Measurements from ENCODE around the gene CDH11. TPM values are rescaled to one million over a fixed set of nuclear protein-coding genes. Genes with fewer than 3 reads are reported as not detected.

CDH11 gene
- total and polyA plus RNA-seq, 2 donors (not counting 1 experiment from before 2014, with no cell fraction given), result not detected

DNA sequence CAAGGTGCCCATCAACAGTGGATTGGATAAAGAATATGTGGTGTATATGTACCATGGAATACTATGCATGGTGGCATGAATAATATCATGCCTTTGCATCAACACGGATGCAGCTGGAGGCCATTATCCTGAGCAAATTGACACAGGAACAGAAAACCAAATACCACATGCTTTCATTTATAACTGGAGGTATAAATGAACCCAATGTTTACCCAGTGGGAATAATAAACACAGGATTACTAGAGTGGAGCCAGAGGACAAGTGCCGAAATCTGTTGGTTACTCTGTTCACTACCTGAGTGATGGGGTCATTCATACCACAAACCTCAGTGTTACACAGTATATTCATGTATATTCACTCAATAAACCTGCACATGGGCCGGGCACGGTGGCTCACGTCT lies 125.2 kb downstream of the CDH11 start:
- H3K9ac ChIP-seq (ENCODE audit: low read length), result no peak overlapping the region
- no peak overlapping the region for H3K4me2 ChIP-seq (replicated peaks; ENCODE audit: low read depth, low read length, poor library complexity, severe bottlenecking)
- ChIA-PET POLR2A (no interaction called here), CTCF (no interaction called here)
- no peak for DNase-seq
- intact Hi-C loops (cut with micrococcal nuclease), result no loop called here
- peaks cover 0 to 4% (median 0%) of the 10 kb centered on the region in 3 donors for H3K9me3 ChIP-seq (ENCODE audit: control extremely low read depth in 1 of 3, control insufficient read depth in 2 of 3, insufficient read depth in 1 of 3, low read length in 2 of 3)
- H3K4me3 ChIP-seq (ENCODE audit: control extremely low read depth in 1 of 5, extremely low read depth in 1 of 5, insufficient read depth in 1 of 5, low read depth in 2 of 5, low read length in 4 of 5), result no peak overlapping the region
- ATAC-seq (ENCODE audit: low read depth), result no peak
- no peak overlapping the region for H3K4me3 Mint-ChIP-seq
- H3K36me3 ChIP-seq (replicated peaks in 1 of 2; ENCODE audit: control extremely low read depth in 1 of 2, control insufficient read depth in 1 of 2, extremely low read depth in 1 of 2, insufficient read depth in 2 of 2, low read length in 1 of 2), result no peaks in the 10 kb centered on the region
- no peak overlapping the region for H3K27ac ChIP-seq (ENCODE audit: low read length in 2 of 2)
- H3K4me1 ChIP-seq (ENCODE audit: control insufficient read depth in 2 of 2, insufficient read depth in 2 of 2, low read length in 2 of 2), result no peaks in the 10 kb centered on the region
- 100% methylated on average over 1 of the region's 5 CpGs for WGBS (ENCODE audit: insufficient coverage)
- no peak overlapping the region for H3K27ac Mint-ChIP-seq
- no peaks in the 10 kb centered on the region for H3K27me3 ChIP-seq (replicated peaks in 1 of 4; ENCODE audit: control extremely low read depth in 1 of 4, control insufficient read depth in 3 of 4, insufficient read depth in 4 of 4, low read length in 3 of 4)
- TF ChIP-seq CTCF (IDR thresholded peaks at IDR 0.05) (no peak), EZH2 (IDR thresholded peaks at IDR 0.05; ENCODE audit: borderline replicate concordance, insufficient read depth, low read depth, low read length, poor library complexity, severe bottlenecking) (no peak)
- no peaks in the 10 kb centered on the region for H3K27me3 Mint-ChIP-seq
- H3K4me1 Mint-ChIP-seq, result no peaks in the 10 kb centered on the region
- H4K20me1 ChIP-seq (ENCODE audit: control insufficient read depth, insufficient read depth, low read length, poor library complexity, severe bottlenecking), result no peaks in the 10 kb centered on the region
- no peak overlapping the region for H2AFZ ChIP-seq (ENCODE audit: insufficient read depth, low read depth, low read length, poor library complexity, severe bottlenecking)
- H3K9me3 Mint-ChIP-seq (ENCODE audit: insufficient read depth), result no peaks in the 10 kb centered on the region
- H3K79me2 ChIP-seq (ENCODE audit: control insufficient read depth, insufficient read depth, low read length), result no peaks in the 10 kb centered on the region

DNA sequence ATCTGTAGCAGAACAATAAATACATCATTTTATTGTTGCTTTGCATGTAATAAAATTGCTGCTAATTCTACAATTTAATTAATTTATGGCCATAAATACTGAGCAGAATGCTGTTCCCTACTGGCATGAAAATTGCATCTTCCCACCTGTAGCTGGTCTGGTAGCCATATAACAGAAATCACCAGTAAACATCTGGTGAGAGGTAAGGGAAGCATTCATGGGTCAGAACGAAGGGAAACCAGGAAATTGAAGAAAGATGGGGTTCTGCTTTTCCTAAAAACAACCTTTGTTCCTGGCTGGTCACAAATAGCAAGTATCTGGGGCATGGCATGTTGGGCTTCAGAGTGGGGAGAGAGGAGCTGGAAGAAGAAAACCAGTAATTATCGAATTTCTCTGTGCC lies 128.4 kb downstream of the CDH11 start:
- Histone ChIP-seq H3K27ac (ENCODE audit: low read length in 2 of 2) (no peak overlapping the region), H4K20me1 (ENCODE audit: control insufficient read depth, insufficient read depth, low read length, poor library complexity, severe bottlenecking) (no peaks in the 10 kb centered on the region), H3K27me3 (replicated peaks in 1 of 4; ENCODE audit: control extremely low read depth in 1 of 4, control insufficient read depth in 3 of 4, insufficient read depth in 4 of 4, low read length in 3 of 4) (no peaks in the 10 kb centered on the region), H3K36me3 (replicated peaks in 1 of 2; ENCODE audit: control extremely low read depth in 1 of 2, control insufficient read depth in 1 of 2, extremely low read depth in 1 of 2, insufficient read depth in 2 of 2, low read length in 1 of 2) (no peaks in the 10 kb centered on the region), H3K4me1 (ENCODE audit: control insufficient read depth in 2 of 2, insufficient read depth in 2 of 2, low read length in 2 of 2) (no peaks in the 10 kb centered on the region), H3K4me3 (ENCODE audit: control extremely low read depth in 1 of 5, extremely low read depth in 1 of 5, insufficient read depth in 1 of 5, low read depth in 2 of 5, low read length in 4 of 5) (no peak overlapping the region), H3K4me2 (replicated peaks; ENCODE audit: low read depth, low read length, poor library complexity, severe bottlenecking) (no peak overlapping the region), H3K79me2 (ENCODE audit: control insufficient read depth, insufficient read depth, low read length) (no peaks in the 10 kb centered on the region), H2AFZ (ENCODE audit: insufficient read depth, low read depth, low read length, poor library complexity, severe bottlenecking) (no peak overlapping the region), H3K9me3 (ENCODE audit: control extremely low read depth in 1 of 3, control insufficient read depth in 2 of 3, insufficient read depth in 1 of 3, low read length in 2 of 3) (peaks cover 0 to 3% (median 0%) of the 10 kb centered on the region in 3 donors), H3K9ac (ENCODE audit: low read length) (no peak overlapping the region)
- Mint-ChIP-seq H3K4me3 (no peak overlapping the region), H3K27me3 (no peaks in the 10 kb centered on the region), H3K27ac (no peak overlapping the region), H3K9me3 (ENCODE audit: insufficient read depth) (peaks cover 2% of the 10 kb centered on the region), H3K4me1 (no peaks in the 10 kb centered on the region)
- TF ChIP-seq EZH2 (IDR thresholded peaks at IDR 0.05; ENCODE audit: borderline replicate concordance, insufficient read depth, low read depth, low read length, poor library complexity, severe bottlenecking) (no peak), CTCF (IDR thresholded peaks at IDR 0.05) (no peak)
- DNase-seq, result no peak
- intact Hi-C loops (cut with micrococcal nuclease), result no loop called here
- WGBS (ENCODE audit: insufficient coverage), result 67% methylated on average over 1 of the region's 2 CpGs
- ChIA-PET CTCF (no interaction called here), POLR2A (no interaction called here)
- ATAC-seq (ENCODE audit: low read depth), result no peak

All from B cell (primary cell).